SK-N-SH treated with all-trans-retinoic acid at 6 μM for 48 hours (cell line): ENCODE measurements around the gene HIVEP3.

Experiments
- BACH2 ChIP-seq: fragments of 250-450 bp; sonication (Bioruptor Pico); IDR thresholded peaks from 2 replicates; pipeline ENCODE4 v1.9.0; 2021; ENCODE audit warnings: mild to moderate bottlenecking, borderline replicate concordance
- GLIS3 ChIP-seq: fragments of 250-450 bp; sonication (Bioruptor Pico); IDR thresholded peaks from 2 replicates; pipeline ENCODE4 v1.5.0; 2020; ENCODE audit warnings: mild to moderate bottlenecking, moderate library complexity
- PATZ1 ChIP-seq: fragments of 250-450 bp; sonication (Bioruptor Pico); IDR thresholded peaks from 2 replicates; pipeline ENCODE4 v1.8.0; 2020; ENCODE audit warnings: mild to moderate bottlenecking, moderate library complexity, borderline replicate concordance
- POU6F1 ChIP-seq: fragments of 250-450 bp; sonication (Bioruptor Pico); IDR thresholded peaks from 2 replicates; pipeline ENCODE4 v1.8.0; 2021; ENCODE audit warnings: low read depth, mild to moderate bottlenecking, moderate library complexity, borderline replicate concordance
- PPARA ChIP-seq: fragments of 250-450 bp; sonication (Bioruptor Pico); IDR thresholded peaks from 2 replicates; pipeline ENCODE4 v1.5.0; 2020; ENCODE audit warnings: mild to moderate bottlenecking, borderline replicate concordance
- RARB ChIP-seq: fragments of 250-450 bp; sonication (Bioruptor Pico); IDR thresholded peaks from 2 replicates; pipeline ENCODE4 v1.8.0; 2021; ENCODE audit warnings: mild to moderate bottlenecking, moderate library complexity
- SNAI2 ChIP-seq: fragments of 250-450 bp; sonication (Bioruptor Pico); IDR thresholded peaks from 2 replicates; pipeline ENCODE4 v1.5.0; 2020; ENCODE audit warnings: mild to moderate bottlenecking, moderate library complexity
- TCF4 ChIP-seq: fragments of 250-450 bp; sonication (Bioruptor Pico); IDR thresholded peaks from 2 replicates; pipeline ENCODE4 v1.8.0; 2021; ENCODE audit warnings: mild to moderate bottlenecking, moderate library complexity, borderline replicate concordance
- TSHZ2 ChIP-seq: fragments of 250-450 bp; sonication (Bioruptor Pico); IDR thresholded peaks from 2 replicates; pipeline ENCODE4 v1.5.0; 2020; ENCODE audit warnings: mild to moderate bottlenecking, moderate library complexity
- ZC3H10 ChIP-seq: fragments of 250-450 bp; sonication (Bioruptor Pico); IDR thresholded peaks from 2 replicates; pipeline ENCODE4 v1.5.1; 2021; ENCODE audit warnings: mild to moderate bottlenecking, moderate library complexity
- ZFP3 ChIP-seq: fragments of 250-450 bp; sonication (Bioruptor Pico); IDR thresholded peaks from 2 replicates; pipeline ENCODE4 v1.5.0; 2020; ENCODE audit warnings: mild to moderate bottlenecking, moderate library complexity
- ZFP30 ChIP-seq: fragments of 450-650 bp; formaldehyde crosslinking; IDR thresholded peaks from 2 replicates; pipeline ENCODE4 v1.5.0; 2022; ENCODE audit warnings: mild to moderate bottlenecking, moderate library complexity

- TF ChIP-seq PPARA (no peak), ZFP30 (CRISPR knock-in tag) (no peak), POU6F1 (no peak), PATZ1 (CRISPR knock-in tag) (no peak), TSHZ2 (CRISPR knock-in tag) (no peak), TCF4 (no peak), ZC3H10 (CRISPR knock-in tag) (no peak), ZFP3 (no peak), SNAI2 (CRISPR knock-in tag) (no peak), GLIS3 (CRISPR knock-in tag) (no peak), BACH2 (CRISPR knock-in tag) (no peak), RARB (CRISPR knock-in tag) (no peak)
Observed at GRCh38 chr1:41615981-41616380, 302.7 kb downstream of the HIVEP3 start.
